ENCODE measurements around the gene VWA5B2. TPM values are rescaled to one million over a fixed set of nuclear protein-coding genes. Genes with fewer than 3 reads are reported as not detected.

VWA5B2 gene
- total RNA-seq, 1 donor from 2014 or later = 0.32 TPM

- H3K36me3 ChIP-seq = no peaks in the 10 kb centered on the region
- intact Hi-C loops (cut with DNase I) = no loop called here
- H3K4me3 ChIP-seq = no peak overlapping the region
- H3K4me1 ChIP-seq = no peaks in the 10 kb centered on the region
- no peak overlapping the region for H3K27ac ChIP-seq
- no peaks in the 10 kb centered on the region for H3K9me3 ChIP-seq
- no peak for DNase-seq (ENCODE audit: low spot score in 2 of 2)
- no peak for TF ChIP-seq CTCF (IDR thresholded peaks at IDR 0.05)
- H3K27me3 ChIP-seq = peaks cover 9% of the 10 kb centered on the region
Observed at GRCh38 chr3:184236033-184236410, 6.6 kb downstream of the VWA5B2 start.

- Histone ChIP-seq H3K9me3 (no peaks in the 10 kb centered on the region), H3K27me3 (peaks cover 2% of the 10 kb centered on the region), H3K36me3 (no peaks in the 10 kb centered on the region), H3K27ac (no peak overlapping the region), H3K4me3 (no peak overlapping the region), H3K4me1 (no peaks in the 10 kb centered on the region)
- DNase-seq (ENCODE audit: low spot score in 2 of 2) = no peak
- TF ChIP-seq CTCF (IDR thresholded peaks at IDR 0.05) = no peak
- intact Hi-C loops (cut with DNase I) = no loop called here
Observed at GRCh38 chr3:184236636-184237035, 7.3 kb downstream of the VWA5B2 start.

GRCh38 chr3:184237211-184237610, 7.8 kb downstream of the VWA5B2 start:
- TF ChIP-seq CTCF (IDR thresholded peaks at IDR 0.05) = no peak
- Histone ChIP-seq H3K4me3 (no peak overlapping the region), H3K36me3 (peaks cover 0 to 2% of the 10 kb centered on the region in 2 donors), H3K27me3 (no peaks in the 10 kb centered on the region), H3K9me3 (no peaks in the 10 kb centered on the region), H3K4me1 (no peaks in the 10 kb centered on the region), H3K27ac (no peak overlapping the region)
- DNase-seq (ENCODE audit: low spot score in 2 of 2) = no peak
- intact Hi-C loops (cut with DNase I) = no loop called here

GRCh38 chr3:184237807-184238206, 8.4 kb downstream of the VWA5B2 start:
- intact Hi-C loops (cut with DNase I) = no loop called here
- Histone ChIP-seq H3K27me3 (no peaks in the 10 kb centered on the region), H3K9me3 (no peaks in the 10 kb centered on the region), H3K36me3 (peaks cover 4 to 8% of the 10 kb centered on the region in 2 donors), H3K4me1 (no peaks in the 10 kb centered on the region), H3K27ac (no peak overlapping the region), H3K4me3 (no peak overlapping the region)
- no peak for TF ChIP-seq CTCF (IDR thresholded peaks at IDR 0.05)
- no peak for DNase-seq (ENCODE audit: low spot score in 2 of 2)

- Histone ChIP-seq H3K4me1 (no peaks in the 10 kb centered on the region), H3K4me3 (no peak overlapping the region), H3K9me3 (no peaks in the 10 kb centered on the region), H3K27me3 (no peaks in the 10 kb centered on the region), H3K36me3 (peaks cover 9 to 13% of the 10 kb centered on the region in 2 donors), H3K27ac (no peak overlapping the region)
- intact Hi-C loops (cut with DNase I) = no loop called here
- no peak for TF ChIP-seq CTCF (IDR thresholded peaks at IDR 0.05)
- DNase-seq (ENCODE audit: low spot score in 2 of 2) = no peak
Observed at GRCh38 chr3:184238246-184238818, 8.9 kb downstream of the VWA5B2 start.

GRCh38 chr3:184239221-184239620, 9.8 kb downstream of the VWA5B2 start:
- TF ChIP-seq CTCF (IDR thresholded peaks at IDR 0.05) = no peak
- Histone ChIP-seq H3K9me3 (no peaks in the 10 kb centered on the region), H3K27ac (no peak overlapping the region), H3K27me3 (no peaks in the 10 kb centered on the region), H3K36me3 (peaks cover 17 to 22% of the 10 kb centered on the region in 2 donors), H3K4me1 (no peaks in the 10 kb centered on the region), H3K4me3 (no peak overlapping the region)
- intact Hi-C loops (cut with DNase I) = no loop called here
- no peak for DNase-seq (ENCODE audit: low spot score in 2 of 2)
